Smooth muscle cell of the brain vasculature (primary cell): ENCODE results near the gene PFKP.

Experiments used
- DNase-seq: peaks from one replicate; pipeline ENCODE4 v3.0.0-alpha.2; 2012; ENCODE audit warnings: low read depth, low spot score

The PFKP gene

DNA sequence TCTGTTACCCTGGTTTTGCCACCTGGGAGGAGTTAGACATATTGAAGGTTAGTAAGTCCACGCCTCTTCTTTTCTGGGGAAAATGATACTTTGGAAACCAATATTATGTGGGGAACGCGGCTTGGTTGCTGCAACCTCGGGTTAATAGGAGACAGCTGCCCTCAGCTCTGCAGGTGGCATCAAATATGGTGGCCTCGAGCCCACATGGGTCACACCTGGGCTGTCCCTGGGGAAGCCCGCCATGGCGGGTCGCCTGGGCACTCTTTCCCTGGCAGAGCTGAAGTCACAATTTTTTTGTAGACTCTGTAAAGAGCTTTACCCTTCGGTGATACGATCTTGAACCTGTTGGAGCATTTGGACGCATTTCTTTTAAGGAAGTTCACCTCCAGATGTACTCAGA, 2.5 kb downstream of the PFKP start:
- DNase-seq: no peak

DNA sequence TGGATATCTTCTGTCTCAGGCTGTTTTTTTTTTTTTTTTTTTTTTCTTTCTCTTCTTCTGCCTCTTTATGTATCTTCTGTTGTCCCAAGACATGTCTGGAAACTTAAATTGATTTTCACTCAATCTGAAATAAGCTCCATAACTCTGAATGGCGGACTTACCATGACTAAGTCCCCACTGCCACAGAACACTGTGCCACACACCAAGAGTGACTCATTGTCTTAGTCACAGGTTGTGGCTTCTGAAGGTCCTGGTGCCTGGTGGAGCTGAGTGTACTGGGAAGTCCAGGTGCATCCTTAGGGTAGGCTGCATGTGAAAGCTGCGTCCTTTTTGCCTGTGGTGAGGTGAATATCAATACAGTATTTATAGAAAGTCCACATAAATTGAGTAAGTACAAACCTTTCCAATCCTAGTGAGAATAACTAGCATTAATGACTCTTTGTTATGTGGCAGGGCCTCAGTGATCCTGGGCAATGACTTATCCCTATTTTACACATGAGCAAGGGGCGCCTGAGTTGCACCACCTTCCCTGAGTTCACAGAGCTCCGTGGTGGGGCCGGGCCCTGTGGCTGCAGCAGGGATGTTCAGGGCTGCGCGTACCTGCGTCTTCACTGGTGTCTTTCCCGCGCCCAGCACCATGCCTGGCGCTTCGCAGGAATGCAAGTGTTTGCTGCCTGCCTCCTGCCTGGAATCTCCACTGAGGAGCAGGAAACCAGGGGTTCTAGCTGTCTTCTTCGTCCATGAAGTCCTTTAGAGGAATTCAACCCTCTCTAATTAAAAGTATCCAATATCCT, 4.3 kb downstream of the PFKP start:
- DNase-seq: no peak

DNA sequence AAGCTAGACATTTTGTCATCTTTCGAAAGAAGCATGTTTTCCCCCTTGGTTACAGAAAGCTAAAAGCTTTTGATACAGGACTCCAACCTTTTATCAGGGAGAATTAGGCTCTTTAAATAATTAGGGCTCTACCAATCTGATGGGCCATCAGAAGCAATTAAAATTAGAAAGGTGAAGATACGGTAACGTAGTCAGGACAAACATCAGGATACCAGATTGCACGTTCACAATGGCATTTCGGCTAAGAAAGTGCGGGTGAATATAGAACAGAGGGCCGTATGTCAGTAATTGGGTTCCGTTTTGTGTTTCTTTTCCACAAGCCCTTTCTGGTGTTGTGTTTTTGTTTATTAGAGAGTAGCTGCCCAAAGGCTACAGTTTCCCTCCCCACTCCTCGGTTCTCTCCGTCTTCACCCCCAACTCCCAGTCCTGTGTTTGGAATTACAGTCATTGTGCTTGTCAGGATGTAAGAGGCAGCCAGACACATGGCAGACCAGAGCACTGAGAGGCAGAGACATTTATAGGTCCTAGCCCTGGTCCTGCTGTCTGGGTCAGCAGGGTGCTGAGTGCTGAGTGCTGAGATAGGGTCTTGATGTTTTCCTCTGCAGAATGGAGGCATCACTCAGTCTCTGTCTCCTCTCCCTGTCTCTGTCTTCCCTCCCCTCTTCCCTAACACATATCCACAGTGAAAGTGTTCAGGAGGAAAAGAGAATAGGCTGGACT, 5.5 kb downstream of the PFKP start:
- DNase-seq: no peak

DNA sequence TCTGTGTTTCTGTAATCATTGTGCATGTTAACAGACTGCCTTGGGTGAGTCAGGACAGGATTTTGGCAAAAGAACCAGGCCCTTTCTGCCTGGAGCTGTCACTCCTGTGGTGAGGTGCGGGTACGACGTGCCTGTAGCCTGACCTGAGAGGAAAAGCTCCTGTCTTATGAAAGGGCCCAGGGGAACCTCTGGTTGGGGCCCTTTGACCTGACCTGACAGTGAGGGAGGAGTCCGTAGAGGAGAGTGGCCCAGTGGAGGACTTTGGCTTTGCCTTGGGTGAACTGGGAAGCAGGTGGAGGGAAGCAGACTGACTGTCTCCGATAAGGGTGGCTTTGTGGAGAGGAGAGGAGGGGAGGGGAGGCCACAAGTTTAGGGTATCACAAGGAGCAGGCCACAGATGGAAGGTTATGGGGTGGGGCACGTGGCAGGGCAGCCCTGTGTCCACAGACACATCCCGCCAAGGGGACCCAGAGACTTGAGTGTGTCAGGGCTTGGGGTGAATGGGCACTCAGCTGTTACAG, 6.9 kb downstream of the PFKP start:
- no peak for DNase-seq

DNA sequence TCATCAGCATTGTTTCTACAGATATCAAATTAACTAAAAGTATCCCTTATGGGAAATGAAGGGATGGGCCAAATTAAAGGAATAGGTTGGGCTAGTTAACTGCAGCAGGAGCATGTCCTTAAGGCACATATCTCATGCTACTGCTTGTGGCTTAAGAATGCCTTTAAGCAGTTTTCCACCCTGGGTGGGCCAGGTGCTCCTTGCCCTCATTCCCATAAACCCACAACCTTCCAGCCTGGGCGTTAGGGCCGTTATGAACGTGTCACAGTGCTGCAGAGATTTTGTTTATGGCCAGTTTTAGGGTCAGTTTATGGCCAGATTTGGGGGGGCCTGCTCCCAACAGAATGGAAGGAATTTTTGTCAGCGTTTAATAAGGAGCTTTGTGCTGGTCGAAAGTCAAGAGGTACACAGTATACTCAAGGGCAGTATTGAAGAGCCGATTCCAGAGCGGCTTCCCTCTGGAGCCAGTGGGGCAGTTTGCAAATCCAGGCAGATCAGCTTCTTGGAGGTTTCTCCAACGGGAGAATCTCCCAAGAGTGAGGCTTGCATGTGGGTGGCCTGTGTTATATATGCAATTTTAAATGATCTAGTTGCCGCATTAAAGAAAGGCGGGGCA, 7.7 kb downstream of the PFKP start:
- DNase-seq: no peak

DNA sequence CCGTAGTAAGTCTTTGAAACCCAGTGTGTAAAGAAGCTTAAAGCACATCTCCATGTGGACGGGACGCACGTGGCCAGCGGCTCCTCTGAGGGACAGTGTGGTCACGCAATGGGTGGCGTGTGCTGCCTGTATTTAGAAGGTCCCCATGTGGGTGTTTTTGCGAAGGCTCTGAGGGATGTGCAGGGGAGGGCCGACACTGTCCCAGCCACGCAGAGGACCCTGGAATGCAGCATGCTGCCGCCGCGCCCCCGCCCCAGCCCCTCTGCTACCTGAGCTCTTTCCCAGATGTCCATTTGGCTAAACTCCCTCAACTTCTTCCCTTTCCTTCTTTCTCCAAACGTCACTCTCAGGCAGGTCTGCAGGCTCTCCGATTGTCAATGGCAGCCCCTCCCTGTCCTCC, 8.8 kb downstream of the PFKP start:
- DNase-seq: no peak

DNA sequence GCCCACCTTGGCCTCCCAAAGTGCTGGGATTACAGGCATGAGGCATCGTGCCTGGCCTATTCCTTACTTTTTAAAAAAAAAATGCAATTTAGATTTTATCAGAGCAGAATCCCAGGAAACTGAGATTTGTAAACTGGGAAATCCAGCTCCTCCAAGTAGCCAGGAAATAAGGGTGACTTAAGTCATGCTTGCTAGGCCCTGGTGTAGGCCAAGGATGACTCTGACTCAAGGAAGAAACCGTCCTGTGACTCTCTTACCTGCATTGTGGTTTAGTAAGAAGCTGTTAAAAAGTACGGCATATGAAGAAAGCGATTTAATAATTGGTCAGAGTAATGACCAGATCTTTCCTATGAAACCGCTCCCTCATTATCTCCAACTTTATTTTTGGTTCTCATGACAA, 10.2 kb downstream of the PFKP start:
- no peak for DNase-seq

DNA sequence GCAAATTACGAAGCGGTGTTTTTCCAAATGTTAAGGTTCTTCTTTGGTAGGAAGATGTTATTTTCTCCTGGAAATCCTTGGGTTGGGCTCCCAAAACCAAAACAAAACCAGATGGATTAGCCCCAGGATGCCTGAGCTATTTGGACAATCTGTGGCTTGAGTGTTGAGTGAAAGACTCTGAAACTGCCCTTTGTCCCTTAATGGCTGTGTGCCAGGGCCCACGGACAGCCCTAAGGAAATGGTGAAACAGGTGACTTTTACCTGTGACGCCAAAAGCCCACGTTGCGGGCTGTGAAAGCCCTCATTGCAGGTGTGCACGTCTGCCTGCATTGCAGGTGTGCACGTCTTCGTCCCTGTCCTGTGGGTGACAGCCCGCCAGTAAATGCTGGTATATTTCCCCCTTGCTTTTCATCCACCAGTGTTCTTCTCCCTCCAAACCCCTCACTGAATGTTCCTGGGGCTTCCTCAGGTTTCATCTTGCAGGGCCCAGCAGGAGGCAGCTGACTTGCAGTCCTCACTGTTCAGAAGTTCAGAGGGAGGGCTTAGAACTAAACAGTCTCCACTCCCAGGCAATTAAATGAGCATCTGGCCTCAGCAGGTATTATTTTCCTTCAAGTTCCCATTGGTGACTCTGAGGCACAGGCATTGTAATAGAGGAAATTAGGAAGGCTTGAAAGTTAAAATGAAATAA, 10.7 kb downstream of the PFKP start:
- DNase-seq: peak; percentile 95

DNA sequence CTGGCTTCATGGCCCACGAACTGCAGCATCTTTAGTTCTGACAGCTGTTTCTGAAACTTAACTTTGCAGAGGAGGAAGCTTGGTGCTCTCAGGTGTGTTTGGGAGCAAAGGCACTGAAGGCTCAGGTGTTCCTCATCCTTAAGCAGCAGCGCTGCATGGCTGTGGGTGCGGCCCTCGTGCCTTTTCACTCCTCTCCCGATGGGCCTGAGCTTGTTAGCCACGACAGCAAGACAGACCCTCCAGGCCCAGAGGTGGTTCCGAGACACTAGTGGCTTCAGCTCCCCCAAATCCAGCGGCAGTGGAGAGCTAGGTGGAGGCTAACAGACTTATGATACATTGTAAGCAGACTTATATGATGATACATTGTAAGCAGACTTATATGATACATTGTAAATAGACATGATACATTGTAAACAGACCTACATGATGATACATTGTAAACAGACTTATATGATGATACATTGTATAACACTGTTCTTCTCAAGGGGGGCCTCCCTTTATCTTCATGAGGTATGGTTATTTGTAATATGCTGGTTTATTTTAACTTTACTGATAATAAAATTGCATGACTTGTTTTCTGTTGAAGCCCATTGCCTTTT, 14.1 kb downstream of the PFKP start:
- no peak for DNase-seq

DNA sequence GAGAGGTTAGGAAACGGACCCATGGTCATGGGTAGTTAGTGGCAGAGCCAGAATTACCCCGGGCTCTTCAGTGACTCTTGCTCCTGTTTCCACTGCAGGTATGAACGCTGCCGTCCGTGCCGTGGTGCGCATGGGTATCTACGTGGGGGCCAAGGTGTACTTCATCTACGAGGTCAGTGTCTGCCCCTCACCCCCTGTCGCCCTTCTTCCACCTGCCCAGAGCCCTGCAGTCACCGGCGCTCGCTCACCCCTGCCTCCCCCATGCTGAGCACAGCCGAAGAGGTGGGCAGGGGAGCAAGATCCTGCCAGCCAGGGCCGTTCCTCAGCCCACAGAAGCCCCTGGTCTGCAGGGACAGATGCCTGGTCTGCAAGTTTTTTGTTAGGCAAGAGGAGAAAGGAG, 14.9 kb downstream of the PFKP start:
- no peak for DNase-seq

DNA sequence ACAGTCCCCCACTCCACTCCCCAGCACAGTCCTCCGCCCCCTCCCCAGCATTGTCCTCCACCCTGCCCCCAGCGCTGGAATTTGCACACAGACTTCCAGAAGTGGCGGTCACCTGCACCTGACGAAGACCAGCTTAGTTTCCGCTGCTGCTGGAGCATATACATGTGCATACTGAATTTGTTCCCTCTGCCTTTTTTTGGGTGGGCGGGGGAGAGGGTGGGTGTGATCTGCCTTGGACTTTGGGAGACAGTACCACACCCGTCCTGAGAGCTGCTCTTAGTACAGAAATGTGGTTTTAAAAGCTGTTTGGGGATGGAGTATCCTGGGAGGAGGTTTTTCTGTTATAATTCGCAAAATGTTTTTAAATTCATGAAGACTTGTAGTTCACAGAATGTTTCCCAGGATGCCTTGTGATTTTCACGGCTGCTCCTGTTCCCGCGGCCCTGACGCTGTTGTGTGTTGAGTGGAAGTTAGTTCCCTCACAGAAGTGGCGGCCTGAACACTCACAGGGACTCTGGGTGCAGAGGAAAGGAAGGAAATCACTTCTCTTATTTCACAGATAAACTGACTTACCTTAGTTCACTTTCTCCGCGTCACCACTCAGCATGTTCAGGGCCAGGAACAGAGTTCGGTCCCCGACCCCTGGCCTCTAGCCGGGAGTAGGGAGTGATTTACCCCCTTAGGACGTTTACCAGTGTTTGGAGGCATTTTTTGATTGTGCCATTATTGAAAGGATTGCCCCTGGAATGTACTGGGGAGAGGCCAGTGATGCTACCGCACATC, 18.6 kb downstream of the PFKP start:
- no peak for DNase-seq

DNA sequence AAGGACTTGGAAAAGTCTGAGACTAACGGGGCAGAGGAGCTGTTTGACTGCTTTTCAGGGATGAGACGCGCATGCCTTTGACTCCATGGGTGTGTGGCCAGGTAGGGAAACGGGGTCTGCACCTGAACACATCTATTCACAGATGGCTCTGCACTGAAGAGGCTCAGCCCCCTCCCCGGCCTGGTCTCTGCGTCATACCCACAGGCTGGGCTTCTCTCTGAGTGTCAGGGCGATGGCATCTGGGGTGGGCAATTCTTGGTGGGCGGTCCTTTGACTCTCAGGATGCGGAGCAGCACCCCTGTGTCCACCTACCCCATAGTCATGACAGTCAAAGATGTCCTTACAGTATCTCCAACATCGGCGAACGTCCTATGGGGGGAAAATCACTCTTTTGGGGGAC, 23.0 kb downstream of the PFKP start:
- no peak for DNase-seq

DNA sequence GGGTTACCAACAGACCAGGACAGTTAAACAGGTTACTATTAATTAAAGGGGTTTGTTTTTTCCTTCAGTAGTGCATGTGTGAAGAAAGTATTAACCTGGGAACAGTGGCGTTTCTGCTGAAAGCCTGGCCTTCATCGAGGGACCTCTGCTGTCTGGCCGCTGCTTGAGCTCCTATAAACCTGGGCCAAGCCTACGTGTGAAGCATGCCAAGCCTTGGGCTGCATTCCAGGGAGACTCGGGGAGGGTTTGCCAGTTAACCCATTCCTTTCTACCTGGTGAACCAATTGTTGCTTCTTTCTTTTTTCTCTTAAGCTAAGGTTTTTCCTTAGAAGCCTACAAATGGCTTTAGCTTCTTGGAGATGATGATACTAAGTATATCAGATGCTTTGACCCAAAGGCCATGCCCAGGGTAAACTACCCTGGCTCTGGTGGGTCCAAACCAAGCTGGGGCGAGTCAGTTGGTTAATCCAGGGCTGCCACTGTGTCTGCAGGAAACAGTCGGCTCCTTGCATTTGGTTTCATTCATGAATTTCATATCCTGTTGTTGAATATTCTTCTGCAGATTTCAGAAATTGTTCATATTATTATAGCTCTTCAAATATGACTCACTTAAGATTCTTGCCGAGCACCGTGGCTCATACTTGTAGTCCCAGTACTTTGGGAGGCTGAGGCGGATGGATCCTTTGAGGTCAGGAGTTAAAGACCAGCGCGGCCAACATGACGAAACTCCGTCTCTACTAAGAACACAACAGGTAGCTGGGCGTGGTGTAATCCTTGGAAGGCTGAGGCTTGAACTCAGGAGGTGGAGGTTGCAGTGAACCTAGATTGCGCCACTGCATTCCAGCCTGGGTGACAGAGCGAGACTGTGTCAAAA, 23.8 kb downstream of the PFKP start:
- DNase-seq: no peak

DNA sequence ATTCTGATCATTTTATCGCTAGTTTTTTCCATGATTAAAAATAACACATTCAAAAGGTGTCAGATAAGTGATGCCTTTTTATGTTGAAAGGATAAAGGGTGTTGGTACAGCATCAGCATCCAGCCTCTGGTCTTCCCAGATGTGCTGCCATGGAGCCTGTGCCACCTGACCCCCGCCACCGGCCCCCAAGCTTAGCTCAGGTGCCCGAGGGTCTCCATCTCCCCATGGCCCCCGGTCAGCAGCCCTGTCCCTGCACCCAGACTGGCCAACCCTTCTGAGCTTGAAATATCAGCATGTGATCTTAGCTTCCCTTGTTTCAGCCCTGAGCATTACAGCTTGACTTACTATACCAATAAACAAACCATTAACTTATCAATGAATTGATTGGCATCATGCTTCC, 24.6 kb downstream of the PFKP start:
- no peak for DNase-seq

DNA sequence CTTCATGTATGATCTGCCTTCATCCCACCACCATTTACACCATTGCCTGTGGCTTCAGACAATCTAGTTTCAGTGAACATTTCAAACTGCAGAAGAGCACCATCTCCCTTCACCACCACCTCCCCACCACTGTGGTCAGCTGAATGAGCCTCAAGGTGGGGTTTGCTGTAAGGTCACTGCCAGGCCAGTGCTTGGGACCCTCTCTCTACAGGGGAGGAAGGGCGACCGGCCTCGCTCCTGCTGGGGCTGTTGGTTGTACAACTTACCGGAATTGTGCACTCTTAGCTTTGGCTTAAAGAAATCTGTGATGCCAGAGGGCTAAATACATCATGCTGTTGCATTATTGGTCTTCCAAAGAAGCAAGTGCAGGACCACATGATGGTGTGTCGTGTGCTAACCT, 26.6 kb downstream of the PFKP start:
- DNase-seq: no peak

DNA sequence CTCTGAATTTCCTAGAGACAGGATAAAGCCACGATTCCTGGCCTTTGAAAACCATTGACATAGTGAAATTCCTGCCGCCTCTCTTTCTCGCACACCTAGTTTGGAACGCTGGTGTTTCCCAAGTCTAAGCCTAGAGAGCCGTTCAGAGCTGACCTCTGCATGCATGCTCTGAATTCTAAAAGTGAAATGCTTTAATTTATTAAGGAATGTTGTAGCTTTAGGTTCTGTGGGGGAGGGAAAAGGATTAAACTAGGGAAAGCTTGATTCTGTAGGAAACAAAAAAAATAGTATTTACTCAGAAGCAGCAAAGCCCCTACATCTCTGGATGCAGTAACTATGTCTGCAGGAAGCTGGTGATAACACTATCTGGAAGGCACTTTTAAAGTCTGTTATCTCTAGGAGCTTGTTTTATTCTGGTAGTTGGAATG, 27.3 kb downstream of the PFKP start:
- DNase-seq: no peak

DNA sequence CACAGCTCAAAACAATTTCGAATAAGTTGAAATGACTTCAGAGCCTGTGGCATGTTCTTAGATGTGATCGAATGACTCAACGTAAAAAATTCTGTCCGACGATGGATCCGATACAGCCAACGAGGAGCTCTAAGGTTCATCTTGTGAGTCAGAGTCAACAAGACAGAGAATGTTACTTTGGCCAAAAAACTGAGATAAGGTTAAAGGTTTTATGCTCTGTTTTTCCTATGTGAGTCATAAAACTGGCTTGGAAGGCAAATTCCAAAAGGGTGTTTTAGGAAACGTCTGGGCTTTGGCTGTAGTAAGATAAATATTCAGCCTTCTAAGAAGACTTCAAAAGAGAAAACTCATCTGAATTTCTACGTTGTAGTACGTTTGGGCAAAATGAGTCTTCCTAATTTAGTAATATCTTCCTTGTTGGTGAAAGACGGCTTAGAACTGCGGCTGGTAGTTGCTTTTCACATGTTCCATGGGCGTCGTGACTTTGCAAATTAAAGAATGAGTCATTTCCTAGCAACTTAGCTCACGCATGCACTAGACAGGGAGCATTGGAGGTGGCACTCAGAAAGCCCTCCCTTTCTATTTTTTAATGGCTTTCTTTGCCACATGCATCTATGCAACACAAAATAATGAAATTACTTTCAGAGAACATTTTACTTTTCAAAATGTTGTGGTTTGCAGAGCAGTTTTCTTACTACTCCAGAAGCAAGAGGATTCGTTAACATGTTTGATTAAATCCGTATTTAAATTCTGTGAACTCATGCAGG, 28.2 kb downstream of the PFKP start:
- DNase-seq: peak; percentile 90

DNA sequence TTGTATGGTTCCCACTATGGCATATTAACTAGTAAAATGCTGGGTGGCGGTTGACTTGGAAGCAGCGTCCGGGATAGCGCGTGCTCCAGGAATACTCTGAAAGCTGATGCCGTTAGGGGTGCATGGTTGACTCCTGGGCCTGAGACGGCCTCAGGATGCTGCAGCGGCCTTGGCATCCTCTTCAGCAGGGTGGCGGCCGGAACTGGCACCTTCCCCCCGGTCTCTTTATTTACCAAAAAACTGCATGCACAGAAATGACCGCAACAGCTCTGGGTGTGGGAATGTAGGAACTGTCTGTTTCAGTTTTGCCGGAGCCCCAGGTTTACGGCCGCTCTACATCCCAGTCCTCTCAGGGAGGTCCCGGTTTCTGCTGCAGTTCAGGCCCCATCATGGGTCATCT, 28.8 kb downstream of the PFKP start:
- no peak for DNase-seq

DNA sequence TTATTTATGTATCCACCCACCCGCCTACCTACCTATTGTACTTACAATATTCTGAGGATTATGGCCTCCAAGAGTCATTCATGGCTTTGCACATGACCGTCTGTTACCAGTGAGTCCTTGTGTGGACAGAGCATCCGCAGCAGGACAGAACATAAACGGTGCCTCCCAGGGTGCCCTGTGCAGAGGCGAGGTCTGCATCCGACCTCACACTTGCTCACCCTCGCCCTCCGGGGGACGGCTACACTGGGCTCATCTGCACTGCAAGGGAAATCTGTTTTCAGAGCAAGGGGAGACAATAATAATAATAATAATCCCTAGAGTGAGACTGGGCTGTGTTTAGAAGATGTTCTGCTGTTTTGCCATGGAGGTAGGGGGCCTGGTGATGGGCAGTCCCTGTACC, 29.8 kb downstream of the PFKP start:
- no peak for DNase-seq
